Measurements from ENCODE around the gene RTL5. TPM values are rescaled to one million over a fixed set of nuclear protein-coding genes. Genes with fewer than 3 reads are reported as not detected.

Gene RTL5
- total RNA-seq, 1 experiment from 2014 or later, result 2.5 TPM

DNA sequence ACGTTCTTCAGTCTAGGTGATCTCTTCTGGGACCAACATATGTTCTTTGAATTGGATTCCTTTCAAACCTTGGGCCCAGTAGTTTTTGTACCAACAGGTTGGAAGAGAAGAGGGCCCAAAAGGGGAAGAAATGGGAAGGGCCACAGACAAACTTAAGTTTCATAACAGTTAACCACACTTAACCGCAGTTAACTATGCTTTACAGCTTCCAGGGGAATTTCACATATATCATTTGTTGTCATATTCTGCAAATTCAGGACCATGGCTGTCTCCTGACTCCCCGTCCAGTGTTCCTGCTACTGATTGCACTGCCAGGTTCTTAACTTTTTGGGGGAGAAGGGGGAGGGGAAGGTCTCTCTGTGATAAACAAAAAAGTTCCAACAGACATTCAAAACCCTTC lies 34.6 kb downstream of the RTL5 start:
- TF ChIP-seq, protein P1, sequence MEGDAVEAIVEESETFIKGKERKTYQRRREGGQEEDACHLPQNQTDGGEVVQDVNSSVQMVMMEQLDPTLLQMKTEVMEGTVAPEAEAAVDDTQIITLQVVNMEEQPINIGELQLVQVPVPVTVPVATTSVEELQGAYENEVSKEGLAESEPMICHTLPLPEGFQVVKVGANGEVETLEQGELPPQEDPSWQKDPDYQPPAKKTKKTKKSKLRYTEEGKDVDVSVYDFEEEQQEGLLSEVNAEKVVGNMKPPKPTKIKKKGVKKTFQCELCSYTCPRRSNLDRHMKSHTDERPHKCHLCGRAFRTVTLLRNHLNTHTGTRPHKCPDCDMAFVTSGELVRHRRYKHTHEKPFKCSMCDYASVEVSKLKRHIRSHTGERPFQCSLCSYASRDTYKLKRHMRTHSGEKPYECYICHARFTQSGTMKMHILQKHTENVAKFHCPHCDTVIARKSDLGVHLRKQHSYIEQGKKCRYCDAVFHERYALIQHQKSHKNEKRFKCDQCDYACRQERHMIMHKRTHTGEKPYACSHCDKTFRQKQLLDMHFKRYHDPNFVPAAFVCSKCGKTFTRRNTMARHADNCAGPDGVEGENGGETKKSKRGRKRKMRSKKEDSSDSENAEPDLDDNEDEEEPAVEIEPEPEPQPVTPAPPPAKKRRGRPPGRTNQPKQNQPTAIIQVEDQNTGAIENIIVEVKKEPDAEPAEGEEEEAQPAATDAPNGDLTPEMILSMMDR (IDR thresholded peaks at IDR 0.05; ENCODE audit: insufficient read depth in 1 of 2, low read depth in 1 of 2, low read length in 1 of 2, severe bottlenecking in 1 of 2, unreplicated experiment in 1 of 2), result no peak
- Histone ChIP-seq H3K4me3 (ENCODE audit: low read depth, low read length) (no peak overlapping the region), H3K36me3 (ENCODE audit: control insufficient read depth, insufficient read depth, low read length) (no peaks in the 10 kb centered on the region), H3K4me1 (no peaks in the 10 kb centered on the region), H3K9me3 (no peaks in the 10 kb centered on the region), H3K27me3 (replicated peaks; ENCODE audit: control insufficient read depth, insufficient read depth, low read length) (no peaks in the 10 kb centered on the region)
- intact Hi-C loops (cut with micrococcal nuclease; ENCODE audit: unreplicated experiment), result no loop called here
- Mint-ChIP-seq H3K27ac (ENCODE audit: unreplicated experiment) (no peak overlapping the region), H3K27me3 (ENCODE audit: insufficient read depth, unreplicated experiment) (peaks cover 3% of the 10 kb centered on the region), H3K36me3 (ENCODE audit: insufficient read depth, unreplicated experiment) (no peaks in the 10 kb centered on the region), H3K4me1 (ENCODE audit: low read depth, unreplicated experiment) (no peaks in the 10 kb centered on the region), H3K9me3 (ENCODE audit: unreplicated experiment) (no peaks in the 10 kb centered on the region), H3K4me3 (ENCODE audit: unreplicated experiment) (no peak overlapping the region)
- ChIA-PET CTCF (no interaction called here), POLR2A (no interaction called here)
- DNase-seq, result no peak
- BruUV-seq (replicated peaks), result no TSS peak

DNA sequence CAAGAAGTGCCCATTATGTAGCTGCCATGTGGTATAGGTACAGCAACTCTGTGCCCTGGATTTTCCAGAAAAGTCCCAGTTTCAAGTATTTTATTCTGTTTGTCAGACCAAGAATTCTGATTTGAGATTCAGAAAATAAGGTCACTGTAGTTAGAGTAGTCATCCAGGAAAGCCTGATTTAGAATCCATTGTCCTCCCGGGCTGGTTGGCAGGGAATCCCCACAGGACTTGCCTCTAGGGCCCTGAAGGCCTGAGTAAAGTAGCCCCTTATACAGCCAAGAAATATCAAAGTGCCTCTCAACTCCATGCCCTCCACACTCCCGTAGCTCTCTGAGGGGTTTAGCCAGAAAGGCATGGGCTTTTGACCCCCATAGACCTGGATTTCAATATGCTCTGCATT lies 36.3 kb downstream of the RTL5 start:
- Histone ChIP-seq H3K36me3 (ENCODE audit: control insufficient read depth, insufficient read depth, low read length) (no peaks in the 10 kb centered on the region), H3K9me3 (no peaks in the 10 kb centered on the region), H3K4me3 (ENCODE audit: low read depth, low read length) (no peak overlapping the region), H3K4me1 (no peaks in the 10 kb centered on the region), H3K27me3 (replicated peaks; ENCODE audit: control insufficient read depth, insufficient read depth, low read length) (no peaks in the 10 kb centered on the region; the same call in 1 of the 2 replicates)
- POLR2A ChIA-PET, result no interaction called here
- no peak for DNase-seq
- no peak overlapping the region for H3K27ac Mint-ChIP-seq (ENCODE audit: unreplicated experiment)
- no peak overlapping the region for H3K4me3 Mint-ChIP-seq (ENCODE audit: unreplicated experiment)
- TF ChIP-seq, protein P1 (IDR thresholded peaks at IDR 0.05; ENCODE audit: insufficient read depth in 1 of 2, low read depth in 1 of 2, low read length in 1 of 2, severe bottlenecking in 1 of 2, unreplicated experiment in 1 of 2), result no peak
- BruUV-seq (replicated peaks), result no TSS peak
- CTCF ChIA-PET, result no interaction called here
- H3K36me3 Mint-ChIP-seq (ENCODE audit: insufficient read depth, unreplicated experiment), result no peaks in the 10 kb centered on the region
- no peaks in the 10 kb centered on the region for H3K9me3 Mint-ChIP-seq (ENCODE audit: unreplicated experiment)
- intact Hi-C loops (cut with micrococcal nuclease; ENCODE audit: unreplicated experiment), result loop anchor here (1.0 kb wide), 1 partner anchor 47 kb away; no protein-coding TSS in a partner anchor
- peaks cover 3% of the 10 kb centered on the region for H3K27me3 Mint-ChIP-seq (ENCODE audit: insufficient read depth, unreplicated experiment)
- no peaks in the 10 kb centered on the region for H3K4me1 Mint-ChIP-seq (ENCODE audit: low read depth, unreplicated experiment)

DNA sequence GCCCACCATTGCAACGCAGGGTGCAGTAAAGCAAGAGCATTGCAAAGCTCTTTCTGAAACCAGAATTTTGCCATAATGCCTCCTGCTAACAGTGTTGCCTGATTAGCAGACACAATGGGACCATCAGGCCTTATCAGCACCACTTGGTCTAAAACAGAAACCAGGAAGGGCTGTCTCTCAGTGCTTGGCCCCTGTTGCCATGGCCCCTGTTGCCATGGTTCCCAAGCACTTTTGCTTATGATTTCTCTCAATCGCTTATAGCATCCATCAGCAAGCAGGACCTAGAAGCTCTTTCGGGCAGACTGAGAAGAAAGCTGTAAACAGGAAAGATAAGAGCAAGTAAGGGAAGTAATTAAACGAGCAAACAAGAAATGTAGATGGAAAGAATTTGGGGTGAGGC lies 36.8 kb downstream of the RTL5 start:
- no peaks in the 10 kb centered on the region for H3K9me3 ChIP-seq
- CTCF ChIA-PET, result no interaction called here
- no peak overlapping the region for H3K27ac Mint-ChIP-seq (ENCODE audit: unreplicated experiment)
- POLR2A ChIA-PET, result no interaction called here
- no peaks in the 10 kb centered on the region; the same call in 1 of the 2 replicates for H3K27me3 ChIP-seq (replicated peaks; ENCODE audit: control insufficient read depth, insufficient read depth, low read length)
- DNase-seq, result no peak
- no peaks in the 10 kb centered on the region for H3K4me1 Mint-ChIP-seq (ENCODE audit: low read depth, unreplicated experiment)
- BruUV-seq (replicated peaks), result no TSS peak
- TF ChIP-seq, protein P1 (IDR thresholded peaks at IDR 0.05; ENCODE audit: insufficient read depth in 1 of 2, low read depth in 1 of 2, low read length in 1 of 2, severe bottlenecking in 1 of 2, unreplicated experiment in 1 of 2), result no peak
- H3K36me3 ChIP-seq (ENCODE audit: control insufficient read depth, insufficient read depth, low read length), result no peaks in the 10 kb centered on the region
- no peaks in the 10 kb centered on the region for H3K9me3 Mint-ChIP-seq (ENCODE audit: unreplicated experiment)
- no peaks in the 10 kb centered on the region for H3K36me3 Mint-ChIP-seq (ENCODE audit: insufficient read depth, unreplicated experiment)
- H3K4me3 ChIP-seq (ENCODE audit: low read depth, low read length), result no peak overlapping the region
- peaks cover 3% of the 10 kb centered on the region for H3K27me3 Mint-ChIP-seq (ENCODE audit: insufficient read depth, unreplicated experiment)
- H3K4me3 Mint-ChIP-seq (ENCODE audit: unreplicated experiment), result no peak overlapping the region
- intact Hi-C loops (cut with micrococcal nuclease; ENCODE audit: unreplicated experiment), result loop anchor here (1.0 kb wide), 1 partner anchor 47 kb away; no protein-coding TSS in a partner anchor
- H3K4me1 ChIP-seq, result no peaks in the 10 kb centered on the region
